ENCODE measurements around the gene UBE2J2.

UBE2J2 gene

GRCh38 chr1:1309251-1310108, 35.8 kb upstream of the UBE2J2 start:
- DNase-seq (ENCODE audit: low read depth in 2 of 2): no peak

- DNase-seq (ENCODE audit: low read depth in 2 of 2): no peak
Measured at GRCh38 chr1:1308756-1309250, 35.1 kb upstream of the UBE2J2 start.

GRCh38 chr1:1307923-1308755, 34.5 kb upstream of the UBE2J2 start, which contains the start of the genes ACAP3 and PUSL1:
Gene ACAP3 (minus strand): TSS chr1:1307930. CDS start chr1:1307815, 115 bp downstream.
Gene PUSL1 (plus strand): TSS chr1:1308597. CDS start chr1:1308644, 47 bp downstream.
- DNase-seq (ENCODE audit: low read depth in 2 of 2): peak; percentile 75 to 86

DNA sequence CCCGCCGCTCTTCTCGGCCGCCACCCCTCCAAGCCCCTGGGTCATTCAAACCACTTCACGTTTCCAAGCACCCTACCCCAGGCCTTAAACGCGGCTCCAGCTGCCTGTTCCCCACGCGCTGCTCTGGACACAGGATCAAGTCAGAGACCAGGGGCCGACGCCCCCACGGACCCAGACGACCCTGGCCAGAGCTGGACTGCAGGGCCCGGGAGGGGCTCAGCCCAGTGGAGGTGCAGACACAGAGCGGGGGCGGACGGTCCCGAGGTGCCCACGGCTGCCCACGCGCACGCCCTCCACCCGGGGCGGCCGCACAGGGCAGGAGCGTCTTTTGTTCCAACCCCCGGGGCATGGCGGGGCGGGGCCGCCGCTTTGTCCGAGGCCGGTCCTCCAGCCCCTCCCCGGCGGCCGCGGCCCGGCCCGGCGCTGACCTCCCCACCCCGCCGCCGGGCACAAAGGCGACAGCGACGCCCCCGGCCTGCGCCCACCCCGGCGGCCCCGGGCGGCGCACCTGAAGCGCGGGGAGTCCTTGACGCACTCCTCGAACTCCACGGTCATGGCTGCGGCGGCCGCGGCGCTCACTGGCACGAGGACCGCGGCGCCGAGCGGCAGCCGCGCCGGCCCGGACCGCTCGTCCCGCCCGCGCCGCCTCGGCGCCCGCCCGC, 33.7 kb upstream of the UBE2J2 start:
- no peak for DNase-seq (ENCODE audit: low read depth in 2 of 2)

DNA sequence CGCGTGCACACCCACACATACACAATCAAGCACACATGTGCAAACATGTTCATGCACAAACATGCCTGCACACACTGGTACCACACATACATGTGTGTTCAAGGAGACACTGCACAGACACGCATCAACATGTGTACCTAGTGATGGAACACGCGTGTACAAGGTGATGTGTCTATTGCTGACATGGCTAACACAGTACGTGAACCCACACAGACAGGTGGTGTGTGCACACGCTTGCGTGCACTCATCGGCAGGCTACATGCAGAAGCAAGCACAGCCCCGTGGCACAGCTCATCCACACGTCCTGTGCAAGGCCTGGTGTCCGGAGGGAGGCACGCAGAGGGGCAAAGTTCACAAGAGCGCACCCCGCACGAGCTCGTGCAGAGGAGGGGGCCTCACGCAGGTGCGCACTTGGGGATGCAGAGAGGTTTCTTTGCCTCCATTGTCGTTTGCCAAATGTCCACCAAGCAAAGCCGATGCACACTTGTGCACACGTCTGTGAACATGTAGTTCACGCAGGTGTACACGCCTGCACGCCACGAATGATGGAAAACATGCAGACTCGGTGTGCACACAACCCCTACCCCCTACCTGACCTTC, 33.1 kb upstream of the UBE2J2 start:
- no peak for DNase-seq (ENCODE audit: low read depth in 2 of 2)

- DNase-seq (ENCODE audit: low read depth in 2 of 2): no peak
Measured at GRCh38 chr1:1306070-1306660, 32.5 kb upstream of the UBE2J2 start.

DNA sequence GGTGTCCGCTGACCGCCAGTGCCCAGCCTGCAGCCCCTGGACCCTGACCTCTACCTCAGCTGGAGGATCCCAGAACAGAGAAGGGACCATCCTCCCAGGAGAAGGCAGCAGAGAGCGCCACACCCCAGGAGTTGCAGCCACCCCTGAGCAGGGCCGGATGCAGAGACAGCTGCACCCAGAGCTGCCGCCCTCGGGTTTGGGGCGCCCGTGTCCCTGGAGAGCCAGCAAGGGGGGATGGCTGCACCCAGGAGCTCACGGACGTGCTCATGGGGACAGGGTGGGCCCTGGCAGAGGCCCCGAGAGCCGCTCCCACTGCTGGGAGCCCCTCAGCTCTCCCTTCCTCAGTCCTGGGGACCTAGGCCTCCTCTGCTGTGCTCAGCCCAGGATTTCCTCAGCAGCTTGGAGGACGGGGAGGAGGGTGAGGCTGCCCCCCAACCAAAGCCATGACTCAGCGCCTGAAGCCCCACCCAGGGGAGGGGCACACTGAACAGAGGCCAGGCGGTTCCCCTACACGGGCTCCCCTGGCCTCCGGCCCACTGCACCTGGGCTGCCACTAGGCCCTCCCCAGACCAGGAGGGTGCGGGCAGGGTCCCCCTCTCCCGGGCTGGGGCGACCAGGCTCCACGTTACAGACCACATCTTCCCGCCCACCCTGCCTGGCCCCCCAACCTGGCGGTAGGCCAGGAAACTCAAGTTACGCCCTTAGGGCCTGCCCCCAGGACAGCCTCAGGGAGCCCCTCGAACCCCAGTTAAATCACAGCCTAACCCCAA, 31.8 kb upstream of the UBE2J2 start:
- DNase-seq (ENCODE audit: low read depth in 2 of 2): peak in 1 of 2 donors; percentile 45

GRCh38 chr1:1304331-1305299, 31.0 kb upstream of the UBE2J2 start:
- DNase-seq (ENCODE audit: low read depth in 2 of 2): no peak

DNA sequence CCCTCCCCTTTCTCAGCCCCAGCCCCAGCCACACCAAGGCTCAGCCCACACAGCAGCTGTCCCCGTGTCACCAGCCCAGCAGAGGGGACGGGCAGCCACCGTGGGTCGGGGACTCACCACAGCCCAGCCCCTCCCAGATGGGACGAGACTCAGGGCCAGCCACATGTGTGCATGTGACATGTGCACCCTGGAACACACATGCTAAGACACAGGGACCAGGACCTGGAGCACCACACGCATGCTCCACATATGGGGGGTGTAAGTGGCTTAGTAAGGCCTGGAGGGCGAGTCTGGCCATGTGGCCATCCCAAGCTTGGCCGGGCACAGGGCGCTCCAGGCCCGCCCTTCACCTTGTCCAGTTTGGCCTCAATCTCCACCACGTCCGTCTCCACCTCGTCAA, 30.1 kb upstream of the UBE2J2 start:
- no peak for DNase-seq (ENCODE audit: low read depth in 2 of 2)

- DNase-seq (ENCODE audit: low read depth in 2 of 2): no peak
Measured at GRCh38 chr1:1302951-1303509, 29.4 kb upstream of the UBE2J2 start.

DNA sequence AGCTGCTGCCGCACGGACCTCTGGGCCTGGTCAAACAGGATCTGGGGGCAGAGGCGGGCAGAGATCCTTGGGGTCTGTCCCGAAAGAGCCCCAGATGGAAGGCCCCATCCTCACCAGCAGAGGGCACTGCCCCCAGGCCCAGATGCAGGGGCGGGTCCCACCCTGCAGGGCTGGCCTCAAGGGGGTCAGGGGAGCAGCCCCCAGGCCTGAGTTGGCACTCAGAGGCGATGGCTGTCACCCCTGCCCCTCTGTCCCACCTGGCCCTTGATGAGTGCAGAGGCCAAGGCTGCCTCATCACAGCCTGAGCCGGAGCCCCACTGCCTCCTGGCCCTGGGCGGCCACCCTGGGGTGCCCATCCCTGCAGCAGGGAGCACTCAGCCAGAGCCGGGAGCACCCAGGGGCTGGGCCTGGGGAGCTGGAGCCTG, 28.4 kb upstream of the UBE2J2 start:
- DNase-seq (ENCODE audit: low read depth in 2 of 2): no peak

DNA sequence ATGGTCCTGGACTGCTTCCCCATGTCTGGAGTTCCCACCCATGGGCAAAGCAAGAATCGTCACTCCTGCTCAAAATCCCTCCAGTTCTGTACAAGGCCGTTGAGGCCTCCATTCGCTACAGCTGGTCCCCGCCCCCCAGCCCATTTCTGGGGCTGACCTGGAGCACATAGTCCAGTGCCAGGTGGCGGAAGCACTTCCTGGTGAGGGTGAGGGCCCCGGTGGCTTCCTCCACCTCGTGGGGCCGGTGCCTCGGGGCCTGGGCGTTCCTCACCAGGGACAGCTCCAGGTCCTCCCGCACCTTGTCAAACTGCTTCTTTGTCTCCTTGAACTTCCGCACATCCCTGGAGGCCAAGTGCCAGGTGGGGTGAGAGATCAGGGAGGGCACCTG, 26.7 kb upstream of the UBE2J2 start:
- no peak for DNase-seq (ENCODE audit: low read depth in 2 of 2)

- DNase-seq (ENCODE audit: low read depth in 2 of 2): no peak
Measured at GRCh38 chr1:1299686-1300351, 26.2 kb upstream of the UBE2J2 start.

DNA sequence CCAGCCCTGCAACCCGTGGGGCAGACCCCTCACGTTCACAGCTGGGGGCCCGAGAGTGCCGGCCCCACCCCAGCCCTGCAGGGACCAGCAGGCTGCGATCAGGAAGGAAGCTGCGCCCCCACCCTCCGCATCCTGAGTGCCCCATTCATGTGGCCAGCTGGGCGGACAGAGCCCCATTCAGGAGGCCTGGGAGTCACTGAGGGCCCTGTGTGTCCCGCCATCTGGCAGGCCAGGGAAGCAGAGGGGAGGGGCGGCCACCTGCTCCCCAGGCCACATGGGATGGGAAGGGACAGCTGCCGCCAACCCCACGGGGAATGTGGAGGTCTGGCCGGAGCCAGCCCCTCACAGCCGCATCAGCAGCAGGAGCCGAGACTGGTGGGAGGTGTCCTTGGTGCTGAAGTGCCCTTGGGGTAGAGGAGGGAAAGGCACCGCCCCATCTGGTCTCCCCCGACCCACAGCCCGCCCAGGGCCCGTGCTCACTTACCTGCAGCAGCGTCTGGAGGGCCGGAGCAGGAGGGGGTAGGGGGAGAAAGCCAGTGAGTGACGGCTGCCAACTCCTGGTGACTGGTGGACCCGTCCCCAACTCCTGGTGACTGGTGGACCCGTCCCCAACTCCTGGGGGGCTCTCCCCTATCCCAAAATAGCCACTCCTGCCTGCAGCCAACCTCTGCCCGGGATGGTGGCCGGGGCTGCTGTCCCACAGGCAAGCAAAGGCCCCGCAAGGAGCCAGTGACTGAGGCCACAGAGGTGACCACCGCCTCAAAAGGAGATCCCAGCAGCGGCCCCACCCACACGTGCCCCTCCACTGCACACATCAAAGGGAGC, 25.4 kb upstream of the UBE2J2 start:
- DNase-seq (ENCODE audit: low read depth in 2 of 2): no peak

DNA sequence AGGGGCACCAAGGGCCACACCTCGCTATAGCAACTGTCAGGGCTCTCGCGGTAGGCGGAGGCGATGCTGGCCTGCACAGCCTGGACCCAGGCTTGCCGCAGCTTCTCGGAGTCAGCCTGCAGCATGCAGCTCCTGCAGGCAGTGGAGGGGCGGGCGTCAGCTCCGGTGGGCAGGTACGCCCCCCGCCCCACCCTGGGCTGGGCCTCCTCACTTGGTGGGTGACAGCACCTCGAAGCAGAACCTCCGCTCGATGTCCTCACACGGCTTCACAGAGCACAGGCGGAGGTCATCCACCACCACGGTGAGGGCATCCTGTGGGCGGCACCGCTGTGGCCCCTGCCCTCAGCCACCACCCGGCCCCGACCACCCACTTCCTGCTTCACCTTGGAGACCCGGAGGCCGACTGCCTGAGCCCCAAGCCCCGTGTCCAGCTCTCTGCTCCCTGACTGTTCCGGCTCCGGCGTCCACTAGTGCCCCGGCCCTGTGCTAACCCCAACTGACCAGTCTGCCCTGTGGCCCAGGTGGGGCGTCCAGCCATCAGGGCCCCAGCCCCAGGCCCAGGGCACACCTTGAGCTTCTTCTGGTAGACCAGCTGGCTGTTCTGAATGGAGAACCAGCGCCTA, 24.3 kb upstream of the UBE2J2 start:
- no peak for DNase-seq (ENCODE audit: low read depth in 2 of 2)

DNA sequence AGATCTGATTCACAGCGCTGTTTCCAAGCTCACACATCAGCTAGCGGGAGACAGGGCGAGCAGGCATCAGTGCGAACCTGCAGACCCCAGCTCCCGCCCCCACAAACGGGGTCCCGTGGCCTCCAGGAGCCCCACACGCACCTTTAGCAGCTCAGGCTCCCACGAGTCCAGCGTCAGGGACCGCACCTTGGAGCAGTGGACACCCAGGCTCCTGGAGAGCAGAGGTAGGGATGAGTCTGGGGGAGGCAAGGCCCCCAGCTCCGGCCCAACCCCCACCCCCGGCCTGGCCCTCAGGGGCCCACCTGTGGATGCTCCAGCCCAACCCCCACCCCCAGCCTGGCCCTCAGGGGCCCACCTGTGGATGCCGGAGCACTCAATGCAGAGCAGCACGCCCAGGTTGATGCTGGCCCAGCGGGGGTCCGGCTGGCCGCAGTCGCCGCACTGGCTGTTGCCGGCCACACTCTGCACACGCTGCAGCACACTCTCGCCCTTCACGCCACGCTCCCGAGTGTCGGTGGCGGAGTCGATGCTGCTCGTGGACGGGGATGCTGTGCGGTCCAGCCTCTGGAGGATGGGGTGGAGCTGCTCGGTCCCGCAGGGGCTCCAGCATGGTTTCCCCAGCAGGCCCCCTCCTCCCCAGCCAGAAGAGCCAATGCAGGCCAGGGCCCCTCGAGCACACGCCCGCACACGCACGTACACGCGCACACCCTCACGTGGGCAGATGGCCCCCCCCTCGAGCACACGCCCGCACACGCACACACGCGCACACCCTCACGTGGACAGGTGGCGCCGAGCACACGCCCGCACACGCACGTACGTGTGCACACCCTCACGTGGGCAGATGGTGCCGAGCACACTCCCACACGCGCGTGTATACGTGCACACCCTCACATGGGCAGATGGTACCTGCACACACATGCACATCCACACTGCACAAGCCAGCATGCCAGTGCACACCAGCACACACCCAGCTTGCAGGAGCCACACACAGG, 22.7 kb upstream of the UBE2J2 start:
- no peak for DNase-seq (ENCODE audit: low read depth in 2 of 2)

All from stimulated activated CD4-positive, alpha-beta T cell treated with anti-CD3 and anti-CD28 coated beads, Interleukin-4, amount 100 ng/mL, for 48 hours (primary cell).